NCI-H446 (cell line): ENCODE data around the gene WHRN.

Source experiments
- DNase-seq, 2 experiments: peaks; one replicate each; lab custom pipeline; 2025; lab: John Stamatoyannopoulos, UW

Gene WHRN

GRCh38 chr9:114491430-114492003 lies 13.8 kb downstream of the WHRN start:
- DNase-seq = no peak

- no peak for DNase-seq
Measured at GRCh38 chr9:114489928-114490327, 15.3 kb downstream of the WHRN start.

- no peak for DNase-seq
Measured at GRCh38 chr9:114488398-114489129, 16.7 kb downstream of the WHRN start.

GRCh38 chr9:114487607-114488300 lies 17.5 kb downstream of the WHRN start:
- DNase-seq = peak; percentile 0 to 55

GRCh38 chr9:114486205-114486963 lies 18.9 kb downstream of the WHRN start:
- no peak for DNase-seq

GRCh38 chr9:114484854-114485443 lies 20.3 kb downstream of the WHRN start:
- no peak for DNase-seq

GRCh38 chr9:114484215-114484853 lies 20.9 kb downstream of the WHRN start:
- no peak for DNase-seq

GRCh38 chr9:114483499-114483898 lies 21.8 kb downstream of the WHRN start:
- DNase-seq = no peak

- no peak for DNase-seq
Measured at GRCh38 chr9:114482593-114482992, 22.7 kb downstream of the WHRN start.

GRCh38 chr9:114481789-114482188 lies 23.5 kb downstream of the WHRN start:
- no peak for DNase-seq

GRCh38 chr9:114480746-114481435 lies 24.4 kb downstream of the WHRN start:
- DNase-seq = no peak

- DNase-seq = no peak
Measured at GRCh38 chr9:114478871-114479270, 26.4 kb downstream of the WHRN start.

GRCh38 chr9:114478459-114478858 lies 26.8 kb downstream of the WHRN start:
- no peak for DNase-seq

GRCh38 chr9:114477642-114478041 lies 27.6 kb downstream of the WHRN start:
- no peak for DNase-seq

- no peak for DNase-seq
Measured at GRCh38 chr9:114476891-114477469, 28.3 kb downstream of the WHRN start.

- DNase-seq = no peak
Measured at GRCh38 chr9:114475412-114476135, 29.7 kb downstream of the WHRN start.

- DNase-seq = no peak
Measured at GRCh38 chr9:114474425-114474824, 30.8 kb downstream of the WHRN start.

- no peak for DNase-seq
Measured at GRCh38 chr9:114473447-114473801, 31.8 kb downstream of the WHRN start.

GRCh38 chr9:114472765-114473446 lies 32.4 kb downstream of the WHRN start:
- DNase-seq = no peak
